ENCODE measurements around the gene NPIPB4.
"Not testable (repeated sequence)": the region's sequence is repeated elsewhere in the genome, so short reads cannot be mapped to it uniquely, and the experiment has no call there.

GRCh38 chr16:21825526-21825925, 32.0 kb downstream of the NPIPB4 start:
- not testable (repeated sequence) for TF ChIP-seq CTCF (IDR thresholded peaks at IDR 0.05; ENCODE audit: insufficient read depth, low read length); REST (IDR thresholded peaks at IDR 0.05; ENCODE audit: insufficient replicate concordance, low read depth); SPI1 (IDR thresholded peaks at IDR 0.05; ENCODE audit: borderline replicate concordance, low read depth); POLR2AphosphoS5 (IDR thresholded peaks at IDR 0.05; ENCODE audit: low read depth)
